Thymus (tissue), 14 donors: ENCODE results near the gene PYROXD2. TPM values are rescaled to one million over a fixed set of nuclear protein-coding genes. Genes with fewer than 3 reads are reported as not detected.
A peak's percentile ranks its signal among the peaks of the same experiment; 100 is the strongest.

Experiments
- DNase-seq, 9 donors: peaks; one replicate each; pipeline ENCODE4 v3.0.0-alpha.2; 2013; ENCODE audit warnings: low spot score in 9 of 9, low read depth in 6 of 9, missing footprints in 1 of 9
- H3K27ac ChIP-seq, 2 donors: one replicate each; pipeline ENCODE4 v1.5.1; 2013; ENCODE audit warnings: control low read depth in 1 of 2, low read depth in 1 of 2, low read length in 1 of 2, mild to moderate bottlenecking in 1 of 2, moderate library complexity in 1 of 2
- H3K27me3 ChIP-seq, 2 donors: one replicate each; pipeline ENCODE4 v1.5.1; 2013; ENCODE audit warnings: low read length in 1 of 2; ENCODE audit not compliant: control insufficient read depth in 2 of 2, insufficient read depth in 1 of 2
- H3K36me3 ChIP-seq, 2 donors: one replicate each; pipeline ENCODE4 v1.5.1; 2013; ENCODE audit warnings: low read length in 1 of 2, mild to moderate bottlenecking in 1 of 2, moderate library complexity in 1 of 2; ENCODE audit not compliant: control insufficient read depth in 2 of 2, insufficient read depth in 2 of 2
- H3K4me1 ChIP-seq, 2 donors: one replicate each; pipeline ENCODE4 v1.5.1; 2013; ENCODE audit warnings: low read length in 2 of 2; ENCODE audit not compliant: control insufficient read depth in 2 of 2, insufficient read depth in 2 of 2
- H3K4me3 ChIP-seq, 2 donors: one replicate each; pipeline ENCODE4 v1.5.1; 2013; ENCODE audit warnings: low read length in 2 of 2, control low read depth in 1 of 2, mild to moderate bottlenecking in 1 of 2
- H3K9me3 ChIP-seq, 2 donors: one replicate each; pipeline ENCODE4 v1.5.1; 2013; ENCODE audit warnings: low read length in 1 of 2, mild to moderate bottlenecking in 1 of 2; ENCODE audit not compliant: control insufficient read depth in 2 of 2, insufficient read depth in 1 of 2
- WGBS: extraction: QIAGEN DNeasy Blood & Tissue Kit; methylation state at CpG from one replicate; pipeline ENCODE4 v1.1.7; 2013; 5-methylcytosine and 5-hydroxymethylcytosine counted together
- long read RNA-seq, 10 donors: transcript quantifications; one replicate each; lab custom pipeline, GENCODE V29; 2026
- polyA plus RNA-seq: library from polyadenylated mRNA; stranded (reverse); fragments of 200-250 nt; gene quantifications from one replicate; pipeline ENCODE4 v1.2.3, GENCODE V29; 2013
- total RNA-seq: library from RNA; stranded (reverse); fragments of 120-200 nt; gene quantifications from one replicate; pipeline ENCODE4 v1.2.4, GENCODE V29; 2013
- donor health status: healthy.

Gene PYROXD2
- total RNA-seq (2.0 TPM), polyA plus RNA-seq (17.8 TPM)
- long read RNA-seq, donor 1 = 0 reads
- long read RNA-seq, donor 2 = 0 reads
- long read RNA-seq, donor 3 = 0 reads
- long read RNA-seq, donor 4, partial matches to known transcripts = 0 of 2 reads
- long read RNA-seq, donor 4, other reads (novel, unspliced or antisense) = 0 of 2 reads
- long read RNA-seq, donor 5, partial matches to known transcripts = 0 of 1 reads
- long read RNA-seq, donor 5, other reads (novel, unspliced or antisense) = 0 of 1 reads
- long read RNA-seq, donor 6 = 0 reads
- long read RNA-seq, donor 7 = 0 reads
- long read RNA-seq, donor 8 = 0 reads
- long read RNA-seq, donor 9, partial matches to known transcripts = 0 of 1 reads
- long read RNA-seq, donor 9, other reads (novel, unspliced or antisense) = 0 of 1 reads
- long read RNA-seq, donor 10 = 0 reads

DNA sequence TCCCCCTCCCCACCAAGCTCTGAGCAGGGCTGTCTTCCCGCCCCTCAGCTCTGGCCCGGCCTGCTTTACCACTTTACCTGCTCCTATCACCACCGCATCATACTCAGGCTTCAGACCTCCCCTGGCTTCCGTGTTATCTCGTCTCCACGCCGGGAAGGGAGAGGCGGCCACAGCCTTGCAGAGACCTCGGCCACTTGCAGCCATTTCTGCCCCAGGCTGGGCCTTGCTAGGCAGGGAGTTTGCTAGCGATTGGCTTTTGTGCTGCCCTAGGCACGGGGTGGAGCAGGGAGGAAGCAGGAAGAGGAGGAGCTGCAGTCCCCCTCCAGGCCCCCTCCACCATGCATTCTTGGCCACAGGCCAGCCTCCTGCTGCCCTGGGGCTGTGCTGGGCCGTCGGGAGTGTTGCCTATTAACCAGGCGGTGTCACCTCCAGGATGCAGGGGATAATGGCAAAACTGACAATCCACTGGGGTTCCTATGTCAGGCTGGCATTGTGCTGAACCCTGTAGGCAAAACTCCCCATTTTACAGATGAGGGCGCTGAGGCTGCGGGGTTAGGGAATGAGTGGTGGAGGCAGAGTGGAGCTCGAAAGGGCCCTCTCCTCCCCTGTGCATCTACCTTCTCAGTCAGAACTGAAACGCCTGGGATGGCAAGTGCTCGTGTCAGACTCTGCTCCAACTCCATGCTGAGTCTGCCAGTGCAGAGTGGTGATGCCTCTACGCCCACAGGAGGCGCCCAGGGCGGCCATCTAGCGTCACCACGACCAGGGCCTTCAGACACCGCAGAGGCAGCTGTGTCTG is at the start of gene PYROXD2:
Gene PYROXD2 (minus strand): TSS at position 251 of the 799 bp plus-strand sequence. CDS start 47 bp downstream, at position 204.
- H3K36me3 ChIP-seq = peaks cover 18 to 35% of the 10 kb centered on the region in 2 donors
- peak; percentile 14 to 67 (median 25) for DNase-seq
- no peaks in the 10 kb centered on the region for H3K9me3 ChIP-seq
- peak within 1 kb of the TSS; percentile 45 to 51 for H3K4me3 ChIP-seq
- WGBS = 44% methylated on average over 25 of the region's 25 CpGs
- no peaks in the 10 kb centered on the region for H3K27me3 ChIP-seq
- peak within 1 kb of the TSS; percentile 4 to 79 for H3K27ac ChIP-seq
- H3K4me1 ChIP-seq = peaks cover 7 to 8% of the 10 kb centered on the region in 2 donors

DNA sequence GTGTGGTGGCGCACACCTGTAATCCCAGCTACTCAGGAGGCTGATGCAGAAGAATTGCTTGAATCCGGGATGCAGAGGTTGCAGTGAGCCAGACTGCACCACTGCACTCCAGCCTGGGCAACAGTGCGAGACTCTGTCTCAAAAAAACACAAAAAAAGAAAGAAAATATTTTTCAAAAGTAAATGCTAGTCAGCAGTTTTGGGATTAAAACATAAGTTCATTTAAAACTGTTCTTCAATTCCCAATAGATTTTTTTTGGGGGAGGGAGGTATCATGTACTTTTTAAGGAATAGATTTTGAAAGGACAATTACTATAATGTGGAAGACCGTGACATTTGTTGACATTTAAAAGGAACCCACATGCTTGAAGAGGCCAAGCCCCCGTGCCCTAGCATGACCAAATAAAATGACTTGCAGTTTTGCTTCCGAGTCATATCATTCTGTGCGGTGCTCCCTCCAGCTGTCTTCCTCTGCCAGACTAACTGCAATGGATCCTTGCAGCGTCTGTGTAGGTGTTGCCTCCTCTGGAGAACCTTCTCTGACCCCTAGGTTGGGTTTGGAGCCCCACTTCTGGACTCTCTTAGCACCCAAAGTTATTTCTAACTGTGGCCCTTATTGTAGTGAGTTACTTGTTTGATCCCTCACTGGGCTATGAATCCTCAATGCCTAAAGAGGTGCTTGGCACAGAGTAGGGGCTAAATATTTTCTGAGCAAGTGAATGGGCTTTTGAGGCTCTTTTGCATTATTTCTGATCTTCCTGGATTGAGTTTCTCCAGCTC is 49.2 kb upstream of the PYROXD2 start:
- Histone ChIP-seq H3K9me3 (no peaks in the 10 kb centered on the region), H3K4me3 (no peak overlapping the region), H3K4me1 (peaks cover 5 to 8% of the 10 kb centered on the region in 2 donors), H3K36me3 (no peaks in the 10 kb centered on the region), H3K27me3 (peaks cover 6 to 27% of the 10 kb centered on the region in 2 donors), H3K27ac (no peak overlapping the region)
- 44% methylated on average over 8 of the region's 8 CpGs for WGBS
- no peak for DNase-seq

DNA sequence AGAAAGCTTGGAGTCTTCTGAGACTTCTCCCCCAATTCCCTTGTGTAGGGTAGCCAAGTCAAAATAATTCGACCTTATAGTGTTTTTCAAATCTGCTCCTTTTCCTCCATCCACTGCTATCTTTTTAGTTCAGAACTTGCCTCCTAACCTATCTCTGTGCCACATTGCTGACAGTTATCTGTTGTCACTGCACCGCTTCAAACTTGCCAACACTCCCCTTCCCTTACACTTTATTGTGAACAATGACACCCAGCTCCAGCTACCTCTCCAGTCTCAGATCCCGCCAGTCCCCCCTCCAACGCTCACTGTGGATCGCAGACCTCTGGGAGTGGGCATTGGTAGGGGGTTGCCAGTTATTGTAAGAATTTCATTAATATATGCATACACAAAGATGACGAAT is 48.0 kb upstream of the PYROXD2 start:
- peaks cover 4 to 16% of the 10 kb centered on the region in 2 donors for H3K27me3 ChIP-seq
- no peak overlapping the region for H3K4me3 ChIP-seq
- no peaks in the 10 kb centered on the region for H3K9me3 ChIP-seq
- no peak overlapping the region for H3K27ac ChIP-seq
- H3K36me3 ChIP-seq = no peaks in the 10 kb centered on the region
- WGBS = 95% methylated on average over 6 of the region's 6 CpGs
- peaks cover 5 to 7% of the 10 kb centered on the region in 2 donors for H3K4me1 ChIP-seq
- DNase-seq = no peak

DNA sequence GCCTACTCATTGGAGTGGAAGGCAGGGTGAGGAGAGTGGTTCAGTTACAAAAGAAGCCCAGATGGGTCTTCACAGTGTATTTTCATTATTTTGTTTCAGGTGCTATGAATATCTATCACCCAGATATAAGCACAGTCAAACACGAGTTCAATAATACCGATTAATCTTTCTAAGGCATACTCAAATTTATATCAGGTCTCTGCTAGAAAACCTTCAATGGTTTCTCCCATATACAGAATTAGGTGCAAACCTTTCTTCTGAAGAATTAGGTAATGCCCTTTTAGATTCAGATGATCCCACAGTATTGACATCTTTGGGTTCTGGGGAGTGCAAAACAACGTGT is 46.5 kb upstream of the PYROXD2 start:
- peaks cover 0 to 10% of the 10 kb centered on the region in 2 donors for H3K27me3 ChIP-seq
- no peaks in the 10 kb centered on the region for H3K4me1 ChIP-seq
- DNase-seq = no peak
- WGBS = 97% methylated on average over 3 of the region's 3 CpGs
- no peaks in the 10 kb centered on the region for H3K9me3 ChIP-seq
- no peak overlapping the region for H3K4me3 ChIP-seq
- no peak overlapping the region for H3K27ac ChIP-seq
- H3K36me3 ChIP-seq = no peaks in the 10 kb centered on the region

DNA sequence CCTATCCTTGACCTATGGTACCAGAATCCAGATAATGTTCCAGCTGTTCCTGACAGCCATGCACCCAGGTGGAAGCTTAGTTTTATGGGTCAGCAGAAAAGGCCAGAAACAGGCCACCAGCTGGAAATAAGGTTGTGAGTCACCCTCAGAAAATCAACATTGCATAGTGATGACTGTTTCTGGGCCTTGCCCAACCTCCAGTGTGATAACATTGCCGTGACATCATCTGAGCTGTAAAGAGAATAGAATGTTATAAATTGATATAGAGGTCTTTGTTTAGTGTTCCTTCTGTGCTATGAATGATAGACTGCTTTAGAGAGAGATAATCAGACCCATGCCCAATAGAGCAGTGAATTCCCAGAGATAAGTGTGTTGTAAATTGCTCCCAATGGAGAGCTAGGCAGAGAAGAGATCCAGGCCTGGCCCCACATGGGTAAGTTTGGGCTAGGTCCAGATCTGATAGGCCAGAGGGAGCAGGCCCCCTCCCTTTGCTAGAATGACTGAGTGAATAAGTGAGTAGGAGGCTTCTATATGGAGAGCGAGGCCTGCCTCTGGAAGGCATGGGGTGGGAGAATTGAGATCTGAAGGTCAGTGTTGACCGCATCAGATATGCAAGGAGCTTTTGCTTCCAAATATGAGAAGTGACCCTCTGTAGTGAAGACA is 46.0 kb upstream of the PYROXD2 start:
- peaks cover 0 to 10% of the 10 kb centered on the region in 2 donors for H3K27me3 ChIP-seq
- 99% methylated on average over 3 of the region's 3 CpGs for WGBS
- no peaks in the 10 kb centered on the region for H3K4me1 ChIP-seq
- DNase-seq = no peak
- no peak overlapping the region for H3K27ac ChIP-seq
- H3K9me3 ChIP-seq = no peaks in the 10 kb centered on the region
- H3K4me3 ChIP-seq = no peak overlapping the region
- no peaks in the 10 kb centered on the region for H3K36me3 ChIP-seq

DNA sequence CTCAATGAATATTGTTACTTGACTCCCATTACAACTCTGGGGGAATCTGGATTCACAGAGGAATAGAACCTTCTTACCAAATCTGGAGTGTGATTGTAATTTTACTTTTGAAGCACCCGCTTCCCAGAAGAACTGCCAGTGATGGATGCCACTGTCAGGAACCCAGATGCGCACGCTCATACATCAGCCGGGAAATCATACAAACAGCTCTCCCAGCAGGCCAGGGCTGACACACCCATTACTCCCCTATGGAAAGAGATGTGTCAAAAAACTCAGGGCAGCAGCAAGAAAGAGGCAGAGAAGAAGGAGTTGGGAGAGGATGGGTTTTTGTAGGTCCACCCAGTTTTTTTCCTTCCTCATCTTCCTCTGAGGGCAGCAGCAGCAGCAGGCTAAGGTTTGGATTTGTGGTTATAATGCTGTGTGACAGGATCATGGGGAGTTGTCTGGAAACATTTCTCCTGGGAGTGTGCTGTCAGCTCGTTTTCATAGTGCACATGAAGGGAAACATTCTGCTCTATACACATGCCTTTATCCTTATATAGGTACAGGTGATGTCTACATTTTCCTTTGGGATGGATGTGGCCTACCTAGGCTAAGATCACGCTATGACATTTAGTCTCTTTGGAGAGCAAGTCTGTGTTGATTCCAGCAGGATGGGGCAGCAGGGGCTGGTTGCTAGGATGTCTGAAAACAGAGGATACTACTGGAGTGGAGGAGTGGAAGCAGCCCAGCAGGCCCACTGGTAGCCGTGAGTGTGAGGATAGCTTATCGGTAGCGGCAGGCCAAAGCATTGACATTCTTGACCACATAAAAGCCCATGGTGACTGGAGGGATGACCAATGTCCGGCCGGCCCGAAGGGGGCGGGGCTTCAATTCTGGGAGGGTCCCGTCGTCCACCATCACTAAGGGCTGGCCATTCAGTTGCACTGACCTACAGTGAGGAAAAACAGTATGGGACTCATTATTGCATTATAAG is 44.1 kb upstream of the PYROXD2 start:
- DNase-seq = no peak
- WGBS = 89% methylated on average over 15 of the region's 15 CpGs
- H3K9me3 ChIP-seq = no peaks in the 10 kb centered on the region

DNA sequence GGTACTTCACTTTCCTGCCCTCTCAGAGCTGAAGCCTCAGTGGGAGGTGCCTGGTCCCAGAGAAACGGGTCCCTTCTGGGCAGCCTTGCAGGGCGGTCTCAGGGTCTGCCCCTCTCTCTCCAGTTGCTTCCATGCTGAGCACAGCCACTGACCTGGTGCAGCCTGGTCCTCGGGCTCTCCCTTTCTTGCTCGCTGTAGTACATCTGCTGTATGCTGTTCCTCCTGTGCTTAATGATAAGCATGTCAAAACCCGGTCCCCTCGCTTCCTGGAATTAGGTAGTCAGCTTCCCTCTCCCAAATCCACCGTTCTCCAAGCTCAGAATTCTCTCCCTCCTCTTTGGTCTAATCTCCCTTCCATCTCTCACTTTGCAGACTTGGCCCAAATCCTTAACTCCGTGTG is 42.7 kb upstream of the PYROXD2 start:
- WGBS = 38% methylated on average over 8 of the region's 8 CpGs

More for the DNA sequence above, 44.1 kb upstream of the PYROXD2 start:
- H3K27ac ChIP-seq = no peak overlapping the region
- no peak overlapping the region for H3K4me3 ChIP-seq
- no peaks in the 10 kb centered on the region for H3K36me3 ChIP-seq
- no peaks in the 10 kb centered on the region for H3K4me1 ChIP-seq
- H3K27me3 ChIP-seq = peaks cover 0 to 10% of the 10 kb centered on the region in 2 donors

More for the DNA sequence above, 42.7 kb upstream of the PYROXD2 start:
- no peak overlapping the region for H3K27ac ChIP-seq
- no peaks in the 10 kb centered on the region for H3K36me3 ChIP-seq
- peaks cover 0 to 10% of the 10 kb centered on the region in 2 donors for H3K27me3 ChIP-seq
- no peak overlapping the region for H3K4me3 ChIP-seq
- no peaks in the 10 kb centered on the region for H3K4me1 ChIP-seq
- no peaks in the 10 kb centered on the region for H3K9me3 ChIP-seq
- no peak for DNase-seq
